Limb (tissue), 2 donors: ENCODE results near the gene AHNAK.
"Not testable (repeated sequence)": the region's sequence is repeated elsewhere in the genome, so short reads cannot be mapped to it uniquely, and the experiment has no call there.

Experiments
- DNase-seq, 2 donors: peaks; one replicate each; pipeline ENCODE4 v3.0.0-alpha.2; 2016; ENCODE audit errors: extremely low spot score in 2 of 2

The AHNAK gene

DNA sequence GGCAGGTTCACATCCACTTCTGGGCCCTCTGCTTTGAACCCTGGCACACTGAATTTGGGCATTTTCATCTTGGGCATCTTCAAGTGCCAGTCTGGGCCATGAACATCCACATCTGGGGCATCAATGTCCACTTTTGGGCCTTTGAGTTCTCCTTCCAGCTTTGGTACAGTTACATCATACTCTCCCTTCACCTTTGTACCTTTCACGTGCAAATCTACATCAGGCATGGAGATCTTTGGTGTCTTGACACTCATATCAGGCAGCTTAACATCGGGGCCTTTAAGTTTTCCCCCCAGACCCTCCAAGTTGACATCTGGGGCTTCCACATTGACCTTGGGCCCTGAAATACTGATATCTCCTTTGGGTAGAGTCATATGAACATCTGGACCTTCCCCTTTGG is 14.5 kb downstream of the AHNAK start:
- no peak for DNase-seq

DNA sequence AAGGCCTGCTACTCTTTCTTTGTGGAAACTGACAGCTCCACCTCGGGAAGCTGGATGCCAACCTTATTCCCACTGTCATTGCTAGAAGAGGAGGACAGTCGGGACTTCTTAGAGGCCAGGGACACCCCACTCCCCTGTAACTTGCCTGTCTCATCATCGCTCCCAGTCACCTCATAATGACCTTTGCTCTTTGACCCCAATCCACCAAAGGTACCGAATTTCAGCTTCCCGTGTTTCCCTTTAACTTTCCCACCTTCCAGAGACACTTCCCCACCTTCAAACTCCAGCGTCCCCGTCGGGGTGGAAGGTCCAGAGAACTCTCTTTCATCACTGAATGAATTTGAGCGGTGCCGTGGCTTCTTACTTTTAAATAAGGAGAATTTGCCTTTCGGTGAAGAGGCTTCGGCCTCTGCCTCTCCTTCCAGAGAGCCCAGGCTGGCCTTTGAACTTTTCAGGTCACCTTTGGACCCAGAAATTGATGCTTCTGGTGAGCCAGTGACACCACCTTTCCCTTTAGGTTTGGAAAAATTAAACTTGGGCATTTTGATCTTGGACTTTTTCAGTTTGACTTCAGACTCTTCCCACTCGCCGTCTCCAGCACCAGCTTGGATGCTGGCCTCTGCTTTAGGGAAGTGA is 29.8 kb downstream of the AHNAK start:
- no peak for DNase-seq

DNA sequence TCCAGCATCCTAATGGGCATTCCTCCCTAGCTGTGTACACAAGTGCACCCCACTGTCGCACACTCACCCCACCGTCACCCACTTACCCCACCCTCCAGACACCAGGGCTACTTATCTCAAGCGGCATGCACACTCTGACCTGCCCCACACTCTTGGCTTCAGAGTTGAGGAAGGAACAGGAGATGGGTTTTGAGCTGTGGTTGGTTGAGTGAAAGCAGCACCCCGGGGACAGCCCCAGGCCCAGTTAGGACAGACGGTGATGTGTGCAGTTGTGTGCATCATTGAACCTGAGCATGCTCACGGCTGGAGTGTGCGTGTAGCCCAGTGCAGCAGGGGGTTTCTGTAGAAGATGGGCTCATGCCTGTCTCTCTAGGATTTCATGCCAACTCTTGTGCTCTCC is 32.5 kb downstream of the AHNAK start:
- no peak for DNase-seq

DNA sequence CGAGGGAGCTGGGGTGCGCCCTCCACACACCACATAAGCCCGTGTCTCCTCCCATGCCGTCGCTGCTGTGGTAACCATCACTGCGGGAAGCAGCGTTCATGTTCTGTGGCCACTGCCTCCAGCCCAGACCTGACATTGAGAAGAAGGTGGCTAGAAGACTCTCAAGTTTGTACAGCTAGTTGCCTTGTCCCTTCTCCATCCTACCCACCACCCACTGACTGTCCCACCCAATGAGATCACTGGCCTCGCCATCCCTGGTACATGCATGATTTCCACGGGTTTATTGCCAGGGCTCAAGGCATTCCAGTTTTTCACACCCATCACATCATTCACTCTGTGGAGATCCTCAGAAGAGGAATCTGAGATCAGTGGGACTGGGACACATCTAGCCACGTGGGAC is 33.0 kb downstream of the AHNAK start:
- no peak for DNase-seq

DNA sequence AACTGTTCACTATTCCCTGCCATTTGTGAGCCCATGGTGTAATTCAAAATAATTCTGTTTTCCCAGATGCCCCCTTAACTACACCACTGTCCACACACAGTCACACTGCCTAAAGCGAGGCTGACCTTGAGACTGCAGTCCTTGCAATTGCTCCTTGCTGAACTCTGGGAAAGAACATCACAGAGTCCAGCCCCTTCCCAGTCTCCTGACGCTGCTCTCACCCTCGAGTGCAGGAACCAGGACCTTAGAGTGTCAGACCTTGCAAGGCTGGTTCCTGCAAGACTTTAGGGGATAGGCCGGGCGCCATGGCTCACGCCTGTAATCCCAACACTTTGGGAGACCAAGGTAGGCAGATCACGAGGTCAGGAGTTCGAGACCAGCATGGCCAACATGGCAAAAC is 33.6 kb downstream of the AHNAK start:
- DNase-seq = no peak

DNA sequence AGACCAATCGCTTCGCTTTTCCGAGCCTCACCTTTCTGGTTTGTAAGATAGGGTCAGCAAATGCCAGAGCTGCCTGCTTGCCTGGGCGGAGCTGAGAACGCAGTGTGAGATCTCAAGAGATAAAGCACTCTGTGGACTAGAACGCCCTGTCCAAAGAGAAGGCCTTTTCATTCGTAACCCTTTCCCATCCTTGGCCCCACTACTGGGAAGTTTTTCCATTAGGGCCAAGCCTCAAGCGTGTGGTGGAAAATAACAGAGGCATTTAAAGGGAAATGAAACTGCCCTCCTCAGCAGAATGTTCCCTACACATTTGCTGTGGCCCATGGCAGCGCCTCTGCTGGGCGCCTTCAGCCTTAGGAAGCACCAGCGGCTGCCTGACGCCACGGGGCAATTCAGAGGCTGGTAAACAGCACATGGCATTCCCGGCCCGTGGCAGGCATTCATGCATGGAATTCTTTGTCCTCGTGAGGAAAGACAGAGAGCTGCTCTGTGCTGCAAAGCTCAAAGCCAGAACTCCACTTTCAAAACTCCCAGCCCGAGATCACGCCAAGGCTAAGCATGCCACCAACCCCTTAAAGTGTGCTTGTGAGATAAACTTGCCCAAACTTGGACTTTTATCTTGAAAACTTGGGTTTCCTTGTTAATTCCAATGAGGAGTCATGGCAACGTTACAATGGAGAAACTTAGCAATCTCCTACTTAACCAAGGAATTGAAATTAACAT is 38.1 kb downstream of the AHNAK start:
- DNase-seq = peak; percentile 44 to 68

DNA sequence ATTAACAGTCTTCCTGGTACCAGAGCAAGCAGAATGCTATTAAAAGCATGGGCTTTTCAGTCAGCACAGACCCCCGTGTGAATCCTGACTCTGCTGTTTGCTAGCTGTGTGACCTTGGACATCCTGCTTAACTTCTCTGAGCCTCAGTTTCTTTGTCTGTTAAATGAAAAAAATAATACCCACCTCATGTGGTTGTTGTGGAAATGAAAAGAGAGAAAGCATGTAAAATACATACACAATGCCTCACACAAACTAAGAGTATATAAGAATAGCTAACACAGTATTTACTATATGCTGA is 39.5 kb downstream of the AHNAK start:
- DNase-seq = no peak

DNA sequence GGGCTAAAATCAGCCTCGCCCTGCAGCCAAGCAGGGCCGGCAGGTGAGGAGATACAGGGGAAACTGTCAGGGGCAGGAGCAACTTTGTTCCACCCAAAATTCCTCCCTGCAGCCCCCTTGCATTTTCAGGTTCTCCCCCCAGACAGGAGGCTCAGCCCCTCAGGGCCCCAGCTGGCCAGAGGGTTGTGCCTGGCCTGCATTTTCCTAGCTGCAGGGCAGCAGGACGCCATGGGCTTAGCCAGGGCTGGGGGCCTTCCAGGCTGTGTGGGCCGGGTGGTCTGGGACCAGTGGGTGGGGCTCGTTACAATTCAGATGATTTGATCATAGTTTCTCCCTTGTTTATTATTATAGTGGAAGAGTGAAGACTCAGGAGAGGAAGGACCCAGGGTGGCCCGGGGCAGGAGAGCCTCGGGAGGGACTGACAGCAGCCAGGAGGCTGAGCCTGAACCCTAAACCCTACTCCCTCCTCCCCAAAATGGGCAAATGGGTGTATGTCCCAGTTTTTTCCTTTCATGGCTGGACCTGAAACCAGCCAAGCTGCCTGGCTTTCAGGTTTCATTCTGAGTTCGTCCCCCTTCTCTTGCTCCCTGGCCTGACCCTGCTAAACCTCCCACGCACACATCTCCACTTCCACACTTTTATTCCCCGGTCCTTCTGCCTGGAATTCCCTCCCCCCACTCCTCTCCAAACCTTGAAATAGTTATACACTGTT is 40.0 kb downstream of the AHNAK start:
- no peak for DNase-seq

DNA sequence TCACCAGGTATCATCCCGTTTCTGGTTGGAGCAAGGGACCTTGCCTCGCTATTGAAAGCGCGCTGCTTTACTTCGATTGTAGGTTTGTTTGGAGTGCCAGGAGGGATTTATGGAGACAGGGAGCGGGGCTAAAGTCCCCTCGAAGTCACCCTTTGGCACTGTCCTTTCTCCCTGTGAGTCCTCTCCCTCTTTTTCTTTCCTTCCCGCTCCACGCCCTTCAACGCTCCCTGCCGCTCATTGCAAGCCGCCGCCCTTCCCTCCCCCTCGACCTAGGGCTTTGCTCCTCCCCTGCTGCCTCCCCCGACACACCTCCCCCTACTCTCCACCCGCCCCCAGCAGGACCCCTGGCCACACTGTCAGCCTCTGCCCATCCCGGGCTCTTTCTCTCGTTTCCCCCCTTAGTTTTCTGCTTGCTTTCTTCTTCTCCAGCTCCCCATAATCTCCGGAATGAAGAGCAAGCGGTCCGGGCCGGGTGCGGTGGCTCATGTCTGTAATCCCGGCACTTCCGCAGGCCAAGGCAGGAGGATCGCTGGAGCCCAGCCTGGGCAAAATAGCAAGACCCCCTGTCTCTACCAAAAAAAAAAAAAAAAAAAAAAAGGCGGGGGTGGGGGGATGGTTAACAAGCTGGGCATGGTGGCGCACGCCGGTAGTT is 41.0 kb downstream of the AHNAK start:
- DNase-seq = peak in 1 of 2 donors; percentile 56

DNA sequence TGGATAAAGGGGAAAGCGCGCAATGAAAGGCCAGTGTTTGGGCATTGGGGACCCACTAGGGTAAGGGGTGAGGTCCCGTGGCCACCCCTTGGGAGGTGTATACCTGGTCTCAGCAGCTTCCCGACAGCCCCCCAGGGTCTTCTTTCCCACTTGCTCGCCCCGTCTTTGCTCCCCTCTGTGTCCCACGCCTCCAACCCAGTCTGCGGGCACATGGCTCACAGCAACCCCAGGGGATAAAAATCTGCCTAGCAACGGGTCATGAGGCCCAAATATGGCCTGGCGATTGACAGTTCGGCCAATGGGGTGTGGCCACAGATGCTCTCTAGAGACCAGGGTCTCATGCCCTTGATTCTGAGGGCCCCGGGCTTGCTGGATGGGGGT is 41.6 kb downstream of the AHNAK start:
- DNase-seq = peak in 1 of 2 donors; percentile 38

DNA sequence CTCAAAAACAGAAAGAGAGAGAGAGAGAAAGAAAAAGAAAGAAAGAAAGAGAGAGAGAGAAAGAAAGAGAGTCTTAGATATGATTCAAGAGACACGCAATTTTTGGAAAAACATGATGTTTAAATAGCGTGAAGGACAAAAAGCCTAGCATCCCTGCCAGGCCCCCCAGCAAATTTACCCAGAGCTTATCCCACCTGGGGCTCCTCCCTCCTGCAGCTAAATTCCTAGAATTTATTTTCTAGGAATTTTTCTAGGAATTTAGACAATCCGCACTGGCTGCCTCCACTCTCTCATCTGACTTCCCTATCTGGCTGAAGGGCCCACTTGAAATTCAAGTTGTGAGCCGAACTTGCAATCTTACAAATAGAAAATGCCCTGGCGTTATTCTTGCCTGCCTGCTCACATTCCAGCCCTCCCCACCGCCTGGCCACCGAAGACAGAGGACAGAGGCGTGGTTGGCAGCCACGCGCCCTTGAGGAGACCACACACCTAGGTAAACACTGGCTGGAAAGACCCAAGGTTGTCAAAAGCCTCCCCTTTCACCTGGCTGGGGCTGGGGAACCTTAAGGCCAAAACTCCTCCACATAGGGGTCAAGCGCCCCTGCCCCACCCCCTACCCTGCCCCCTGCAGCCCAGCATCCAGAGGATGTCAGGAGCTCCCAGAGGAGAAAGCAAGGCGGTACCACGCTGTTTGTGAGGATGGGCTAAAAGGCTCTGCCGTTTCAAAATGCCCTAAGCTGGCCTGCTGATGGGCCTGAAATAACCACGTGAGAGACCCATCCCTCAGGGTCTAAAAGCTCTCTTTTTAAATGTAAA is 42.2 kb downstream of the AHNAK start:
- no peak for DNase-seq

DNA sequence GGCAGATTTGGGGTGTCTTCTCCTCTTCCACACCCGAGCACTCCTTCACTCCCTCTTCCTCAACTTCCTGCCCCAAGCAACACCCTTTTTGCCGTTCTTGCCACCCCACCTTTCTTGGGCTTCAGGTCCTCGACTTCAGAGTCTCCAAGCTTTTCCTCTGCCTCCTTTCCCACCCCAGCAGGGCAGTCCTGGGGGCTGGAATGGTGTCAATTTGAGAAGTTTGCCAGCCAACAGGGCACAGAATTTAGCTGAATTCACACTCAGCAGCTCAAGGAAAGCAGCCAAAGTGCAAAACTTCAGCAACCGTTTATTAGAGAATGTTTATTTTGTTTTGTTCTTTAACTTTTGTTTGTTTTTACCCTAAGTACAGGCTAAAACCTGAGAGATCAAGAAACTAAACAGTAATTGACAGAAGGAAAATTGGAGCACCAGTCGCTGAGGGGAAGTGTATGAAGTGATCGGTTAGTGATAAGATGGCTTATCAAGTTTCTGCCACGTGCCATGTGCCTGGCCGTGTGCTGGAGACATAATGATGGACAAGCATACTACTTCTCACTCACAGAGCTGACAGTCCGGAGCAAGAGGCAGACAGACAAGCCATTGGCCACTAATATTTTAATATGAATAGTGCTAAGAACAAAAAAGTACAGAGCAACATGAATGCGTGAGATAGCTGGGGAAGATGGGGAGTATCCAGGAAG is 44.4 kb downstream of the AHNAK start:
- DNase-seq = no peak

DNA sequence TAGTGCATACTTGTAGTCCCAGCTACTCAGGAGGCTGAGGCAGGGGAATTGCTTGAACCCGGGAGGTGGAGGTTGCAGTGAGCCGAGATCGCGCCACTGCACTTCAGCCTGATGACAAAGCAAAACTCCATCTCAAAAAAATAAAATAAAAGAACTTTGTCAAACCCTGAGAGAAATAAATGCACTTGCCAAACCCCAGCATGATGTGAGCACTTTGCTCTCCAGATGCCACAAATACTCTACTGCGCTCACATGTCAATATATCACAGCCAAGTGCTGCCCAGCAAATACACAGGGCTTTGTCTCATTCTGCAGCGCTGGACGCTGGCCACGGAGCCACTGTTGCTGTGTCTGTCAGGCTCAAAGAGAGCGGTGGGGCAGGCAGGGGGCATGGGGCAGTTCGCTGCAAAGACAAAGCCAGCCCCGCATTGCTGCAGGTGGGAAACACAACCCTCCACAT is 45.1 kb downstream of the AHNAK start:
- DNase-seq = peak in 1 of 2 donors; percentile 48

DNA sequence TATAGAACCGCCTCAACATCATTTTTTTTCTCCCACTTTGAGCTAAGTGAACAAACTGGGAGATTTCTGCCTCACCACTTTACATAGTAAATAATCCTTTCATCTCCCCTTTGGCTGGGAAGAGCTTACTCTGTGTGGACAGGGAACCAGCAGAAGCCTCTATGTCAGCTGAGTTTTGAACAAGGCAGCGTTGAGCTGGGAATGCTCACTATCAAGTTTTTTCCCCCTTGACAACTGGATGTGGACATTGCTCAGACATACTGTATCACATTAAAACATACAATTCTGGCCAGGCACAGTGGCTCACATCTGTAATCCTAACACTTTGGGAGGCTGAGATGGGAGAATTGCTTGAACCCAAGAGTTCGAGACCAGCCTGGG is 46.0 kb downstream of the AHNAK start:
- no peak for DNase-seq

DNA sequence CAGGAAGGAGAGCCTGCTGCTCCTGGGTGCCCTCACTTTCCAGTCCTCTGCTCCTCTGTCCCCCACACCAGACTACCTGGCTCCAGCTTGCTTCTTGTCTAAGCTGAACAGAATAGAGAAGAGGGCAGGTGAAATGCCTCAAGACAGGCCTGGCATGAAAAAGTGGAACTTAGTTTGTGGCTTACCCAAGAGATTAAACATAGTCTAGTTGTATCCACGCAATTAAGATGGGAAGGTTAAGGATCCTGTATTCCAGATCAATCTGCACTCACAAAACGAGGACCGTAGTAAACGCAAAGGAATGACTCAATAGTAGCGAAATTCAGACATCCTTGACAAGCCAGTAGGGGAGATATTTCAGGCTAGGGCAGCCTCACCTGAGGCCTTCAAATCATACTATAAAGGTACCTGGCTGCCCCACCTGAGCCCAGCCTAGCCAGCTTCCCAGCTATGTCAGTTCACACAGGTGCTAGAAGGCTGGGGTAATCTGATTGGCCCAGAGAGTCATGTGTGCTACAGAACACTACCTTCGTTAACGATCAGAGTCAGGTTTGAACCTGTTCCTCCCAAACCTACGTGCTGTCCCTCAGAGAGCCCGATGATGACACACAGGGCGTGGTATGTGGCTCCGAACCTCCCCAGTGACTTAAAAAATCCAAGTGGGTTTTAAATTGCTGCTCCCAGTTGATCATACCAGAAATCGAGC is 46.5 kb downstream of the AHNAK start:
- no peak for DNase-seq

DNA sequence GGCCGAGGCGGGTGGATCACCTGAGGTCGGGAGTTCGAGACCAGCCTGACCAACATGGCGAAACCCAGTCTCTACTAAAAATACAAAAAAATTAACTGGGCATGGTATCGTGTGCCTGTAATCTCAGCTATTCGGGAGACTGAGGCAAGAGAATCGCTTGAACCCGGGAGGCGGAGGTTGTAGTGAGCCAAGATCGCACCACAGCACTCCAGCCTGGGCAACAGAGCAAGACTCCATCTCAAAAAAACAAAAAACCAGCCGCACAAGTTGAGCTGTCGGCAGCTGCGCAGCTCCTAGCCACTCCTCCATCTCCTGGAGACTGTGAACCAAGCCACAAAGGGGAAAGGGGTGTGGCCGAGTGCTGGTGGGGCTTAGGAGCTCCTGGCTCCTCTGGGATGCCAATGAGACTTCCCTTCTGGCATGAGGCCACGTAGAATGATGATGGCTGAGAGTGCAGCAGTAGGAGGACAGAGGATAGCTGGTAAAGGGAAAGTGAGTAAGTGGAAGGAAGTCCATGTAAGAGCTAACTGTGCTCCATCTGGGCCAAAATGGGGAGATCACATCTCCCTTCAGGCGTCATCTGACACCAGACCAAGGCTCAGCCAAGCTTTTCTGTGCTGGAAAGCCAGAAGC is 47.2 kb downstream of the AHNAK start:
- DNase-seq = not testable (repeated sequence)

DNA sequence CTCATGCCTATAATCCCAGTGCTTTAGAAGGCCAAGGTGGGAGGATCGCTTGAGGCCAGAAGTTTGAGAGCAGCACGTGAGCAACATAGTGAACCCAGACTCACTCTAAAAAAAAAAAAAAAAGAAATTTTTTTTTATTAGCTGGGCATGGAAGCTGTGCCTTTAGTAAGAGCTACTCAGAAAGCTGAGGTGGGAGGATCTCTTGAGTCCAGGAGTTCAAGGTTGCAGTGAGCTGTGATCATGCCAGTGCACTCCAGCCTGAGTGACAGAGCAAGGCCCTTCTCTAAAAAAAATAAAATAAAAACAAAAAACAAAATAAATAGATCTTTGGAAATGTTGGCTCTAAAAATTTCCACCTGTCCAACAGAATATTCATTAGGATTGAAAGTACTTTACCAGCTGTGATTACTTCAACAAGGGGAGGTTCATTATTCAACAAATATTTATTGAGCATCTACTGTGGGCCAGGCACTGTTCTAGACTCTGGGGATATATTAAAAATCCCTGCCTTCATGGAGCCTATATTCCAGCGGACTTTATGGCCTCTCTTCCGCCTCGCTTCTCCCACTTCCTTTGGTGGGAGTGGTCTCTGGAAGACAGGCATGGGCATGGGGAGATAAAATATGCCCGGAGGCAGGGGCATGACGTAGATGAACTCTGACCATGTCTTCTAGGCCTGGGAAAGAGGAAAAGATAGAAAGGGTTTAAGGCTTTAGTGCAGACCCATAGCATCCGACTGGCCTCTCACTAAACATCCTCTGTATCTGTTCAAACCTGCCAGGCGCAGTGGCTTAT is 47.9 kb downstream of the AHNAK start:
- no peak for DNase-seq

DNA sequence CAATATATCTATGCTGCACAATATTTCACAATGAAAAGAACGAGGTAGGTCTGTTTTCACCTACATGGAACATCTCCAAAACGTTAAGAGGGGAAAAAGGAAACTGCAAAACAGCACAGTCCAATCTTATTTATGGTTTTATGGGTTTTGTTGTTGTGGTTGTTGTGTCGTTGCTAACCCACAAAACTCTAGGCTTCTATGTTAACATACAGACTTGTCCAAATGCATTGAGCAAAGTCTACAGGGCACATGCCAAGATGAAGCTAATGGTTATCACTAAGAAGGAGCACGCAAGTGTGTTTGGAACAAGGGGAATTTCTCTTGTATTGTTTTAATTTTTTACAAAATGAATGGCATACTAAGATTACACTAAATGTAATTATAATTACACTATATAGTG is 48.6 kb downstream of the AHNAK start:
- DNase-seq = no peak
